HG03469 (cell line): ENCODE results near the gene POT1.

Experiments used
- ATAC-seq: cut with Tn5 transposase; IDR thresholded peaks from one replicate; pipeline ENCODE4 v1.9.1; 2021; ENCODE audit warnings: mild to moderate bottlenecking, moderate library complexity, moderate number of reproducible peaks; ENCODE audit not compliant: unreplicated experiment

Gene POT1

GRCh38 chr7:124914298-124914697 lies 15.3 kb downstream of the POT1 start:
- no peak for ATAC-seq

GRCh38 chr7:124912972-124913371 lies 16.7 kb downstream of the POT1 start:
- ATAC-seq = no peak

- no peak for ATAC-seq
These were observed 19.8 kb downstream of the POT1 start for GRCh38 chr7:124909808-124910207.

GRCh38 chr7:124908259-124908658 lies 21.4 kb downstream of the POT1 start:
- ATAC-seq = no peak

- ATAC-seq = no peak
These were observed 22.1 kb downstream of the POT1 start for GRCh38 chr7:124907490-124907889.

GRCh38 chr7:124898531-124898930 lies 31.1 kb downstream of the POT1 start:
- no peak for ATAC-seq

GRCh38 chr7:124896001-124896400 lies 33.6 kb downstream of the POT1 start:
- no peak for ATAC-seq

- ATAC-seq = peak; percentile 86
These were observed 36.3 kb downstream of the POT1 start for GRCh38 chr7:124893140-124893827.

- ATAC-seq = no peak
These were observed 42.4 kb downstream of the POT1 start for GRCh38 chr7:124887247-124887646.

- no peak for ATAC-seq
These were observed 47.6 kb downstream of the POT1 start for GRCh38 chr7:124881981-124882380.

GRCh38 chr7:124879771-124880170 lies 49.9 kb downstream of the POT1 start:
- no peak for ATAC-seq

- ATAC-seq = no peak
These were observed 50.5 kb downstream of the POT1 start for GRCh38 chr7:124879103-124879502.

- ATAC-seq = no peak
These were observed 54.9 kb downstream of the POT1 start for GRCh38 chr7:124874644-124875163.

GRCh38 chr7:124857672-124858235 lies 71.9 kb downstream of the POT1 start:
- ATAC-seq = no peak

- ATAC-seq = no peak
These were observed 73.2 kb downstream of the POT1 start for GRCh38 chr7:124856299-124856888.

GRCh38 chr7:124843336-124843735 lies 86.3 kb downstream of the POT1 start:
- ATAC-seq = no peak

- ATAC-seq = no peak
These were observed 89.2 kb downstream of the POT1 start for GRCh38 chr7:124840435-124840834.

- ATAC-seq = no peak
These were observed 89.9 kb downstream of the POT1 start for GRCh38 chr7:124839687-124840086.

GRCh38 chr7:124836173-124836572 lies 93.5 kb downstream of the POT1 start:
- no peak for ATAC-seq

- no peak for ATAC-seq
These were observed 110.8 kb downstream of the POT1 start for GRCh38 chr7:124818807-124819206.

- no peak for ATAC-seq
These were observed 115.4 kb downstream of the POT1 start for GRCh38 chr7:124813994-124814798.
